AG04450 (cell line): ENCODE data around the gene EMILIN2. TPM values are rescaled to one million over a fixed set of nuclear protein-coding genes. Genes with fewer than 3 reads are reported as not detected.

Experiments
- CTCF ChIA-PET: fragments of 300-600, 350-600 bp; formaldehyde crosslinking; extraction: SDS; loops from one replicate; lab custom pipeline; 2022; ENCODE audit warnings: antibody characterized with exemption, inconsistent platforms; lab: Charles Lee
- POLR2A ChIA-PET: fragments of 350-600 bp; formaldehyde crosslinking; extraction: SDS; loops from one replicate; lab custom pipeline; 2021; ENCODE audit warnings: antibody characterized with exemption, inconsistent platforms; lab: Yijun Ruan, JAX
- DNase-seq: peaks from one replicate; pipeline ENCODE4 v3.0.0-alpha.2; 2011; ENCODE audit warnings: low read depth, low spot score
- H3K27ac ChIP-seq: one replicate; pipeline ENCODE4 v1.5.1; 2012; ENCODE audit warnings: low read depth, low read length, control low read depth
- H3K27me3 ChIP-seq: one replicate; pipeline ENCODE4 v1.6.0; 2012; ENCODE audit warnings: low read length; ENCODE audit not compliant: control insufficient read depth, insufficient read depth
- H3K4me3 ChIP-seq: 2 replicates; pipeline ENCODE4 v1.5.1; 2011; ENCODE audit warnings: mild to moderate bottlenecking, low read depth, low read length, control low read depth
- H3K9me3 ChIP-seq: 2 replicates; pipeline ENCODE4 v1.5.1; 2012; ENCODE audit warnings: low read length; ENCODE audit not compliant: control insufficient read depth, insufficient read depth
- polyA plus RNA-seq: library from polyadenylated mRNA; depleted of rRNA; stranded (reverse); fragments of >200 nt; gene quantifications from 2 replicates; pipeline ENCODE4 v1.2.3, GENCODE V29; 2011
- TF ChIP-seq, protein P1 (sequence below): IDR thresholded peaks from 2 replicates; pipeline ENCODE4 v1.5.1; 2011; ENCODE audit warnings: low read depth, low read length, control low read depth, inconsistent platforms

EMILIN2 gene
- polyA plus RNA-seq, 1 experiment = 1.2 TPM

DNA sequence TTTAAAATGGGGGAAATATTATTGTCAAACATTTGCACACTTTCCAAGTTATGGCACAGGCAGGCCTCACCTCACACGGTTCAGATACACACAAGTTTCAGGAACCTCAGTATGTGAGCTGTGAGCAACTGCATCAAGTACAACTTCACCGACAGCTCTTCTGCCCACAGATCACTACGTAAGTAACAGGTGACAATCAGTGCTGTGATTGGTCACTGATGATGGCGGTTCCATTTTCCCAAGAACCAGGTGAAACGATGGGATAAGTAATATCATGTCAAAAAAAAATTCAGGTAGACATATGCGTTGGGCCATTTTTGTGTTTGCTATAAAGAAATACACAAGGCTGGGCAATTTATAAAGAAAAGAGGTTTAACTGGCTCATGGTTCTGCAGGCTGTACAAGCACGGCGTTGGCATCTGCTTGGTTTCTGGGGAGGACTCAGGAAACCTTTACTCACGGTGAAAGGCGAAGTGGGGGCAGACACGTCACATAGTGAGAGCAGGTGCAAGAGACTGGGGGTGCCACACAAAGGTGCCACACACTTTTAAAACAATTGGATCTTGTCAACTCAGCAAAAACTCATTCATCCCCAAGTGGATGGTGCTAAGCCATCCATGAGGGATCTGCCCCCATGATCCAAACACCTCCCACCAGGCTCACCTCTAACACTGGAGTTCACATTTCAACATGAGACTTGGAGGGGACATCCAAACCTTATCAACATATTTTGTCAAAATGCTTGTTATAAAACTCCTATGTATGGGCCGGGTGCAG is 108.3 kb downstream of the EMILIN2 start:
- H3K4me3 ChIP-seq = no peak overlapping the region
- TF ChIP-seq, protein P1, sequence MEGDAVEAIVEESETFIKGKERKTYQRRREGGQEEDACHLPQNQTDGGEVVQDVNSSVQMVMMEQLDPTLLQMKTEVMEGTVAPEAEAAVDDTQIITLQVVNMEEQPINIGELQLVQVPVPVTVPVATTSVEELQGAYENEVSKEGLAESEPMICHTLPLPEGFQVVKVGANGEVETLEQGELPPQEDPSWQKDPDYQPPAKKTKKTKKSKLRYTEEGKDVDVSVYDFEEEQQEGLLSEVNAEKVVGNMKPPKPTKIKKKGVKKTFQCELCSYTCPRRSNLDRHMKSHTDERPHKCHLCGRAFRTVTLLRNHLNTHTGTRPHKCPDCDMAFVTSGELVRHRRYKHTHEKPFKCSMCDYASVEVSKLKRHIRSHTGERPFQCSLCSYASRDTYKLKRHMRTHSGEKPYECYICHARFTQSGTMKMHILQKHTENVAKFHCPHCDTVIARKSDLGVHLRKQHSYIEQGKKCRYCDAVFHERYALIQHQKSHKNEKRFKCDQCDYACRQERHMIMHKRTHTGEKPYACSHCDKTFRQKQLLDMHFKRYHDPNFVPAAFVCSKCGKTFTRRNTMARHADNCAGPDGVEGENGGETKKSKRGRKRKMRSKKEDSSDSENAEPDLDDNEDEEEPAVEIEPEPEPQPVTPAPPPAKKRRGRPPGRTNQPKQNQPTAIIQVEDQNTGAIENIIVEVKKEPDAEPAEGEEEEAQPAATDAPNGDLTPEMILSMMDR = no peak
- no peak overlapping the region for H3K27ac ChIP-seq
- CTCF ChIA-PET = no interaction called here
- no peaks in the 10 kb centered on the region for H3K27me3 ChIP-seq
- DNase-seq = no peak
- no peaks in the 10 kb centered on the region for H3K9me3 ChIP-seq
- POLR2A ChIA-PET = no interaction called here

DNA sequence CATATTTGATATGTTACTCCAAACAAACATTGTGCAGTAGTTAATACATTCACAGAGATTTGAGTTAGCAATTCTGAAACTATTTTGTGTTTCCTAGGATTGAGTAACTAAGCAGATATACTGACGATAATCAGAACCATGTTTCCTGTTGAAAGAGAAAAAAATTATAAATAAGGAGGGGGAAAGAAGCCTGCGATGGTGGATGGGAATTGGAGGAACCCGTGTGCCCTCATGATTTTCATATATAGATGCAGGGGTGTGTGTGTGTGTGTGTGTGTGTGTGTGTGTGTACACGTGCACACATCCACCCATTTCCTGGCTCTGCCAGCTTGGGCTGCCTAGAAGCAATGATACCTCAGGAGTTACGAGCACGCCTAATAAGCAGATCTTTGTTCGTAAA is 109.2 kb downstream of the EMILIN2 start:
- no peaks in the 10 kb centered on the region for H3K27me3 ChIP-seq
- ChIA-PET POLR2A (no interaction called here), CTCF (interaction anchor here (0.8 to 3.3 kb wide), 2 partner anchors 8 to 173 kb away, joined by 4 to 11 read pairs; no protein-coding TSS in a partner anchor)
- no peak overlapping the region for H3K4me3 ChIP-seq
- no peaks in the 10 kb centered on the region for H3K9me3 ChIP-seq
- H3K27ac ChIP-seq = no peak overlapping the region
- no peak for DNase-seq
- TF ChIP-seq, protein P1 = no peak

DNA sequence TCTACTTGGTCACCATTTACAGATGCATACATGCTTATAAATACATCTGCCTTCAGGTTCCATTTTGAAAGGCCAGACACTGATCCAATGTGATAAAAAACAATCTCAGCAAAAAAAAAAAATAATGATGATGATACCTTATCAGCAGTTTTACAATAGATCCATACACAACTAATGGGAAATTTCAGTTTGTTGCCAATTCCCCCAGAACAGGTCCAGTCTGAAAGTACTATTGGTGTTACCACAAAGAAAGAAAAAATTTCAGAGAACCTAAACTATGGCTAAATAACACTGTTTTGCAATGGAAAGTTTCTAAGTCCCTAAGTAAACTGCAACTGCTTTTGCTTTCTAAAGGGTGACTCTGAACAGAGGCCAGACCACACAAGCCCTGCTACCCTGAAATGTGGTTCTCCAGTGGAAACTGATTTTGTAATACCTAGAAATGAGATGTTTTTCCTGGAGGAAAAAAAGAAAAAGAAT is 112.1 kb downstream of the EMILIN2 start:
- H3K4me3 ChIP-seq = no peak overlapping the region
- CTCF ChIA-PET = interaction anchor here (1.1 to 3.3 kb wide), 4 partner anchors 11 to 193 kb away, joined by 3 to 11 read pairs (median 6); no protein-coding TSS in a partner anchor
- H3K9me3 ChIP-seq = no peaks in the 10 kb centered on the region
- DNase-seq = no peak
- TF ChIP-seq, protein P1 = no peak
- H3K27ac ChIP-seq = no peak overlapping the region
- POLR2A ChIA-PET = no interaction called here
- no peaks in the 10 kb centered on the region for H3K27me3 ChIP-seq

DNA sequence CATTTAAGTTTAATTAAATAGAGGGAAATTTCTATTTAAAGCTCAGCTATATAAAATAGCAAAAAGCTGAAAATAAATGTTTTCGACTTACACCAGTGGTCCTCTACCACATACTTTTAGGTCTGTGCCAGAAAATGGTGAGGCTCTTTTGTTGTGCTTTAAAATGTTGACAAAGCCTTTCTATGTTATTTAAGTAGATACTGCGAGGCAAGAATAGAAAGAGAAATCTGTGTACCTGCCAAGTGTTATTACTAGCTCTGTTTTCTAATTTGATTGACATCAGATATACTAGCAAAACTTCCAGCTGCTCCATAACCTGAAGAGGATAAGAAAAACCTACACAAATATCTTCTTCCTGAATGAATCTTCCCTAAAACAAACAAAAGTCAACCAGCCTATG is 112.5 kb downstream of the EMILIN2 start:
- TF ChIP-seq, protein P1 = no peak
- Histone ChIP-seq H3K9me3 (no peaks in the 10 kb centered on the region), H3K27ac (no peak overlapping the region), H3K4me3 (no peak overlapping the region), H3K27me3 (no peaks in the 10 kb centered on the region)
- CTCF ChIA-PET = interaction anchor here (0.6 to 3.3 kb wide), 5 partner anchors 11 to 192 kb away, joined by 3 to 11 read pairs (median 5); no protein-coding TSS in a partner anchor
- POLR2A ChIA-PET = no interaction called here
- no peak for DNase-seq
